Activated CD8-positive, alpha-beta T cell treated with anti-CD3 and anti-CD28 coated beads, Interleukin-2, amount 10 ng/mL, durations not matched to agents 7 days and 5 days (primary cell): Measurements from ENCODE around the gene ENTR1. TPM values are rescaled to one million over a fixed set of nuclear protein-coding genes. Genes with fewer than 3 reads are reported as not detected.
A peak's percentile ranks its signal among the peaks of the same experiment; 100 is the strongest.

Source experiments
- ATAC-seq: fragments of 150-1000 bp; cut with Tn5 transposase; one replicate; pipeline ENCODE4 v1.10.0; 2021; ENCODE audit warnings: moderate library complexity
- CTCF ChIA-PET: fragments of 350-600 bp; sonication (Branson Sonifier 250); formaldehyde crosslinking; loops from one replicate; lab custom pipeline; 2021; ENCODE audit warnings: antibody characterized with exemption; lab: Charles Lee
- POLR2A ChIA-PET: fragments of 350-600 bp; sonication (Branson Sonifier 250); formaldehyde crosslinking; loops from one replicate; lab custom pipeline; 2021; ENCODE audit warnings: antibody characterized with exemption; lab: Charles Lee
- DNase-seq: peaks from one replicate; pipeline ENCODE4 v3.0.0-alpha.2; 2020
- H3K27ac Mint-ChIP-seq: one replicate; pipeline ENCODE4 v1.8.0; 2021; ENCODE audit warnings: mild to moderate bottlenecking, mixed read lengths
- H3K27me3 Mint-ChIP-seq: one replicate; pipeline ENCODE4 v1.8.0; 2021; ENCODE audit warnings: low read depth, mixed read lengths
- H3K36me3 Mint-ChIP-seq: one replicate; pipeline ENCODE4 v1.8.0; 2021; ENCODE audit warnings: low read depth, mixed read lengths
- H3K4me1 Mint-ChIP-seq: one replicate; pipeline ENCODE4 v1.8.0; 2021; ENCODE audit warnings: low read depth, mixed read lengths
- H3K4me3 Mint-ChIP-seq: one replicate; pipeline ENCODE4 v1.8.0; 2021; ENCODE audit warnings: mild to moderate bottlenecking, mixed read lengths
- H3K9me3 Mint-ChIP-seq: one replicate; pipeline ENCODE4 v1.8.0; 2022; ENCODE audit warnings: mixed read lengths; ENCODE audit not compliant: insufficient read depth
- total RNA-seq, 2 experiments: library from RNA; stranded (reverse); gene quantifications; one replicate each; pipeline ENCODE4 v1.2.3, GENCODE V29; 2021

The ENTR1 gene
- total RNA-seq, 2 experiments from 2014 or later = 52.8 to 54.3 TPM

DNA sequence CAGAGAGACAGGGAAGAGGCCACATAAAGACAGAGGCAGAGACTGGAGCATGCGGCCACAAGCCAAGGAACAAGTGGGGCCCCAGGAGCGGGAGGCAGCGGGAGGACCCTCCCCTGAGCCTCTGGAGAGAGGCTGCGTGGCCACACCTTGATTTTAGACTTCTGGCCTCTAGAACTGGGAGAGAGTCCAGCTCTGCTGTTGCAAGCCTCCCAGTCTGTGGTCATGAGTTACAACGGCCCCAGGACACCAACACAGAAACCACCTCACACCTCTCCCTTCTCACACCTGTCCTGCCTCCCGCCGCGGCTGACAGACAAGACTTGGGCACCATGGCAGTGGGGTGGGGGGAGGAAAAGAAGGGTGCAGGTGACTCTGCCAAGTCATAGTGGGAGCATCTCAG is 27.0 kb upstream of the ENTR1 start:
- Mint-ChIP-seq H3K27ac (no peak overlapping the region), H3K4me1 (peaks cover 28% of the 10 kb centered on the region), H3K9me3 (no peaks in the 10 kb centered on the region), H3K36me3 (peaks cover 29% of the 10 kb centered on the region), H3K27me3 (no peaks in the 10 kb centered on the region), H3K4me3 (peak overlapping the region; percentile 83)
- ATAC-seq = no peak
- no peak for DNase-seq
- ChIA-PET POLR2A (no interaction called here), CTCF (no interaction called here)

GRCh38 chr9:136436055-136436634 is 25.7 kb upstream of the ENTR1 start:
- DNase-seq = no peak
- no peak for ATAC-seq
- Mint-ChIP-seq H3K27me3 (no peaks in the 10 kb centered on the region), H3K36me3 (peaks cover 21% of the 10 kb centered on the region), H3K27ac (no peak overlapping the region), H3K4me1 (peaks cover 28% of the 10 kb centered on the region), H3K9me3 (no peaks in the 10 kb centered on the region), H3K4me3 (no peak overlapping the region)
- POLR2A ChIA-PET = no interaction called here
- CTCF ChIA-PET = no interaction called here

- Mint-ChIP-seq H3K9me3 (no peaks in the 10 kb centered on the region), H3K27ac (no peak overlapping the region), H3K36me3 (peaks cover 11% of the 10 kb centered on the region), H3K4me3 (no peak overlapping the region), H3K27me3 (no peaks in the 10 kb centered on the region), H3K4me1 (peaks cover 26% of the 10 kb centered on the region)
- POLR2A ChIA-PET = no interaction called here
- ATAC-seq (no peak), DNase-seq (no peak)
- CTCF ChIA-PET = no interaction called here
Observed at GRCh38 chr9:136434580-136435169, 24.3 kb upstream of the ENTR1 start.

DNA sequence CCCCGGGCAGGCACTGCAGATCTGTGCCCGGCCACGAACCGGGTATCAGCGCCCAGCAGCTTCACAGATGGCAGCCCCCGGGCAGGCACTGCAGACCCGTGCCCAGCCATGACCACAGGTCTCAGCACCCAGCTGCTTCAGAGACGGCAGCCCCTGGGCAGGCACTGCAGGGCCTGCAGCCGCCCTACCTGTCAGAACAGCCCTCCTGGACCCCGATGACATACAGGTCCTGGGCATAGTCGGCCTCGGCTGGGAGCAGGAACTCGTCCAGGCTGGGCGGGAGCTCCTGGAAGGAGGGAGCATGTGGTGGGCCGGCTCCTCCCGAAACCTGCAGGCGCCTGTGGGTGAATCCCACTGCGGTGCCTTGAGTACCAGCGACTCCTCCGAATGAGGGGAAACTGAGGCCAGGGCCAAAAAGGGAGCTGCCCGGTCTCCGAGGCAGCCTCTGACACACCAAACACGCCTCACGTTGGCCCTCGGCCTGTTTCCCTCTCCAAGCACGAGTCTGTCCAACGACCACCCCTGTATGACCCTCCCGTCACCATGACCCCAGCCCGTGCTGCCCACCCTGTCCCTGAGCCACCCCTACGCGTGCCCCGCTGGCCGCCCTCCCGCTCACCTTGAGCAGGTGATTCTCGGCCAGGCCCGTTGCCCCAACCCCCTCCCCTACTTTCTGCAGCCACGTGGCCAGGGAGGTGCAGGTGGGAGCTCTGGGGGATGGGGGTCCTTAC is 23.6 kb upstream of the ENTR1 start:
- H3K36me3 Mint-ChIP-seq = peaks cover 14% of the 10 kb centered on the region
- no peak overlapping the region for H3K27ac Mint-ChIP-seq
- H3K4me3 Mint-ChIP-seq = no peak overlapping the region
- POLR2A ChIA-PET = interaction anchor here (0.6 to 1.2 kb wide), 2 partner anchors 20 to 25 kb away, joined by 3 read pairs; no protein-coding TSS in a partner anchor
- H3K4me1 Mint-ChIP-seq = peaks cover 26% of the 10 kb centered on the region
- ATAC-seq (no peak), DNase-seq (no peak)
- H3K27me3 Mint-ChIP-seq = no peaks in the 10 kb centered on the region
- H3K9me3 Mint-ChIP-seq = no peaks in the 10 kb centered on the region
- CTCF ChIA-PET = no interaction called here

- POLR2A ChIA-PET = interaction anchor here (0.6 to 1.2 kb wide), 3 partner anchors 10 to 24 kb away, joined by 3 read pairs; no protein-coding TSS in a partner anchor
Observed at GRCh38 chr9:136433043-136433715, 22.8 kb upstream of the ENTR1 start.

DNA sequence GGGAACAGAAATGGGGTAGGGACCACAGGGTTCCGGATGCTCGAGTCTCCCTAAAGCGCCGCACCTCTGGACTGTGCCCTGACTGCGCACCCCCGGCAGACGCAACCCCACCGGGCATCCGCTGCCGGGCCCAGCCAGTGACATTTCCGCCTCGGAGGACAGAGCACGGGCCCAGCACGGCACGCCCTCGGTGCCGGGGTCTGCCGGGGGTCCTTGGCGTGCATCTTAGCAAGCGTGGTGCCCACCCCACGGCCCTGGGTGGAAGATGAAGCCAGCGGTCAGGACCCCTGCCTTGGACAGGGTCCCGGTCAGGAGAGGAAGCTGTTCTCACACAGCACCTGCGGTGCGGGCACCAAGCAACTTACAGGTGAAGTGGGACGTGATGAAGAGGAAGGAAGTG is 22.2 kb upstream of the ENTR1 start:
- peaks cover 18% of the 10 kb centered on the region for H3K36me3 Mint-ChIP-seq
- CTCF ChIA-PET = no interaction called here
- H3K4me1 Mint-ChIP-seq = peaks cover 18% of the 10 kb centered on the region
- H3K27me3 Mint-ChIP-seq = no peaks in the 10 kb centered on the region
- DNase-seq (no peak), ATAC-seq (no peak)
- no peaks in the 10 kb centered on the region for H3K9me3 Mint-ChIP-seq
- H3K27ac Mint-ChIP-seq = no peak overlapping the region
- H3K4me3 Mint-ChIP-seq = no peak overlapping the region
- POLR2A ChIA-PET = interaction anchor here (0.6 to 1.2 kb wide), 2 partner anchors 9 to 19 kb away, joined by 3 read pairs; no protein-coding TSS in a partner anchor

More at GRCh38 chr9:136433043-136433715, 22.8 kb upstream of the ENTR1 start:
- Mint-ChIP-seq H3K36me3 (peaks cover 18% of the 10 kb centered on the region), H3K27me3 (no peaks in the 10 kb centered on the region), H3K9me3 (no peaks in the 10 kb centered on the region), H3K4me3 (no peak overlapping the region), H3K4me1 (peaks cover 24% of the 10 kb centered on the region), H3K27ac (no peak overlapping the region)
- ATAC-seq (no peak), DNase-seq (no peak)
- CTCF ChIA-PET = no interaction called here

- ChIA-PET POLR2A (no interaction called here), CTCF (no interaction called here)
- Mint-ChIP-seq H3K36me3 (peaks cover 14% of the 10 kb centered on the region), H3K27ac (no peak overlapping the region), H3K4me3 (no peak overlapping the region), H3K27me3 (no peaks in the 10 kb centered on the region), H3K4me1 (peaks cover 11% of the 10 kb centered on the region), H3K9me3 (no peaks in the 10 kb centered on the region)
- DNase-seq (no peak), ATAC-seq (no peak)
Observed at GRCh38 chr9:136431782-136432350, 21.5 kb upstream of the ENTR1 start.

DNA sequence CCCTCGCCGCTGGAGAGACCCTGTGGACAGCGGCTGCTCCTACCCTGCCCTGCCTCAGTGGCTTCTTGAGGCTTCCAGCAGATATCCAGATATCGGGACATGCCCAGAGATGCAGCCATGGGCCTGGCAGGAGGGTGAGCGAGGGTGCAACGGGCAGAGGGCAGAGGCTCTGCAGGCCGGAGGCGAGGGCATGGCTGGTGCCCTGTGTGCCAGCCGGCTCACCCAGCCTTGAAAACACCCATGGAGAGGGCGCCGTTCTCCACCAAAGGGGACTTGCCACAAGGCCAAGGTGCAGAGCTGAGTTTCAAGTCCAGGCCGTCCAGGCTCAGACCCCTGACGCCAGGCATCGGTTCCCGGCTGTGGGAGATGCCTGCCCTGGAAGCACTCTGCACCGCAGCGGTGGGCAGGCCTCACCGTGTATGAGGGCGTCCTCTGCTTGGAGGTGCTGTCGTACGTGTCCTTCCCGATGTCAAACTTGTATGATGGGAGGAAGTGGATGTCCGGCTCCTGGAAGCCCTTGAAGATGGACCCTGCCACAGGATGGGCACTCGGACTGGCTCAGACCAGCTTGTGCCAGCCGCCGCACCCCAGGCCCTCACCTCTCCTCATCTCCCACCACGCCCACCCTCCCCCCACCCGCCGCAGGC is 20.3 kb upstream of the ENTR1 start:
- CTCF ChIA-PET = no interaction called here
- Mint-ChIP-seq H3K4me3 (no peak overlapping the region), H3K4me1 (peaks cover under 1% of the 10 kb centered on the region), H3K27me3 (no peaks in the 10 kb centered on the region), H3K9me3 (no peaks in the 10 kb centered on the region), H3K27ac (no peak overlapping the region), H3K36me3 (peaks cover 10% of the 10 kb centered on the region)
- DNase-seq (no peak), ATAC-seq (no peak)
- POLR2A ChIA-PET = no interaction called here

- H3K9me3 Mint-ChIP-seq = no peaks in the 10 kb centered on the region
- CTCF ChIA-PET = no interaction called here
- H3K27ac Mint-ChIP-seq = no peak overlapping the region
- H3K4me3 Mint-ChIP-seq = no peak overlapping the region
- DNase-seq = no peak
- peaks cover 3% of the 10 kb centered on the region for H3K4me1 Mint-ChIP-seq
- no peaks in the 10 kb centered on the region for H3K27me3 Mint-ChIP-seq
- H3K36me3 Mint-ChIP-seq = peaks cover 13% of the 10 kb centered on the region
- no peak for ATAC-seq
- POLR2A ChIA-PET = no interaction called here
Observed at GRCh38 chr9:136429683-136430491, 19.5 kb upstream of the ENTR1 start.

- ChIA-PET CTCF (no interaction called here), POLR2A (interaction anchor here (0.6 kb wide), 1 partner anchor 11 kb away, joined by 5 read pairs; no protein-coding TSS in a partner anchor)
- Mint-ChIP-seq H3K9me3 (no peaks in the 10 kb centered on the region), H3K36me3 (peaks cover 16% of the 10 kb centered on the region), H3K27ac (no peak overlapping the region), H3K4me3 (no peak overlapping the region), H3K27me3 (no peaks in the 10 kb centered on the region), H3K4me1 (peaks cover 3% of the 10 kb centered on the region)
- ATAC-seq = no peak
- DNase-seq = no peak
Observed at GRCh38 chr9:136429075-136429628, 18.7 kb upstream of the ENTR1 start.
